GM23338 (cell line): Measurements from ENCODE around the gene ADH5. TPM values are rescaled to one million over a fixed set of nuclear protein-coding genes. Genes with fewer than 3 reads are reported as not detected.

Experiments used
- ATAC-seq: fragments of 200-7000 bp; cut with Tn5 transposase; 3 replicates; pipeline ENCODE4 v1.9.1; 2020
- DNase-seq: peaks from one replicate; pipeline ENCODE4 v3.0.0-alpha.2; 2015; ENCODE audit warnings: low spot score
- H2AFZ ChIP-seq: fragments of 200-600 bp; sonication (generic); 2 replicates; pipeline ENCODE4 v1.8.0; 2016; ENCODE audit warnings: antibody characterized with exemption, mild to moderate bottlenecking, moderate library complexity
- H3F3A ChIP-seq: fragments of 200-600 bp; sonication (generic); replicated peaks from 2 replicates; pipeline ENCODE4 v1.8.0; 2017; ENCODE audit warnings: antibody characterized with exemption, mixed run types, low read depth
- H3K27ac ChIP-seq: fragments of 200-600 bp; sonication (generic); 2 replicates; pipeline ENCODE4 v1.6.1; 2016; ENCODE audit warnings: low read depth
- H3K27me3 ChIP-seq: fragments of 200-600 bp; sonication (generic); 2 replicates; pipeline ENCODE4 v1.8.0; 2016; ENCODE audit warnings: mild to moderate bottlenecking, mixed run types, moderate library complexity; ENCODE audit not compliant: insufficient read depth
- H3K36me3 ChIP-seq: fragments of 200-600 bp; sonication (generic); 2 replicates; pipeline ENCODE4 v1.8.0; 2016; ENCODE audit warnings: mild to moderate bottlenecking; ENCODE audit not compliant: insufficient read depth
- H3K4me1 ChIP-seq: fragments of 200-600 bp; sonication (generic); 2 replicates; pipeline ENCODE4 v1.8.0; 2016; ENCODE audit warnings: mild to moderate bottlenecking, moderate library complexity; ENCODE audit not compliant: insufficient read depth
- H3K4me2 ChIP-seq: fragments of 200-600 bp; sonication (generic); 2 replicates; pipeline ENCODE4 v1.7.1; 2017; ENCODE audit warnings: mixed run types
- H3K4me3 ChIP-seq: fragments of 200-600 bp; sonication (generic); 2 replicates; pipeline ENCODE4 v1.6.1; 2016; ENCODE audit warnings: mixed run types
- H3K79me2 ChIP-seq: fragments of 200-600 bp; sonication (generic); replicated peaks from 2 replicates; pipeline ENCODE4 v1.8.0; 2017; ENCODE audit warnings: mild to moderate bottlenecking; ENCODE audit not compliant: insufficient read depth
- H3K9me2 ChIP-seq: fragments of 200-600 bp; sonication (generic); 2 replicates; pipeline ENCODE4 v1.8.0; 2017; ENCODE audit not compliant: insufficient read depth
- H4K20me1 ChIP-seq: fragments of 200-600 bp; sonication (generic); replicated peaks from 2 replicates; pipeline ENCODE4 v1.8.0; 2017; ENCODE audit warnings: mild to moderate bottlenecking; ENCODE audit not compliant: insufficient read depth
- H3K27ac Mint-ChIP-seq: 2 replicates; pipeline ENCODE4 v1.8.0; 2020; ENCODE audit warnings: inconsistent platforms, mild to moderate bottlenecking, moderate library complexity, mixed read lengths
- H3K27me3 Mint-ChIP-seq: 3 replicates; pipeline ENCODE4 v1.8.0; 2022; ENCODE audit warnings: low read depth, mild to moderate bottlenecking, moderate library complexity, mixed read lengths, inconsistent platforms; ENCODE audit not compliant: insufficient read depth, poor library complexity
- H3K36me3 Mint-ChIP-seq: 3 replicates; pipeline ENCODE4 v1.8.0; 2021; ENCODE audit warnings: low read depth, mild to moderate bottlenecking, inconsistent platforms, moderate library complexity, mixed read lengths
- H3K4me1 Mint-ChIP-seq: 3 replicates; pipeline ENCODE4 v1.8.0; 2020; ENCODE audit warnings: mild to moderate bottlenecking, inconsistent platforms, mixed read lengths
- H3K4me3 Mint-ChIP-seq: 3 replicates; pipeline ENCODE4 v1.8.0; 2021; ENCODE audit warnings: moderate library complexity, mild to moderate bottlenecking, inconsistent platforms, mixed read lengths
- H3K9me3 Mint-ChIP-seq: 3 replicates; pipeline ENCODE4 v1.8.0; 2020; ENCODE audit warnings: moderate library complexity, mild to moderate bottlenecking, inconsistent platforms, mixed read lengths
- CREB1 ChIP-seq: fragments of 250-450 bp; sonication (Bioruptor Pico); IDR thresholded peaks from 2 replicates; pipeline ENCODE4 v1.5.0; 2020; ENCODE audit warnings: low read depth, mild to moderate bottlenecking, moderate library complexity
- CTCF ChIP-seq, 2 experiments: fragments of 200-600 bp in 1 of 2; sonication (generic) in 1 of 2; conservative IDR thresholded peaks; 2 replicates each; pipeline versions ENCODE4 v1.5.1 to v1.6.1; 2016 to 2017; ENCODE audit warnings: antibody characterized with exemption in 2 of 2, low read depth in 2 of 2, mild to moderate bottlenecking in 2 of 2, moderate library complexity in 1 of 2
- NANOG ChIP-seq: IDR thresholded peaks from 2 replicates; pipeline ENCODE4 v1.6.1; 2016; ENCODE audit warnings: antibody characterized with exemption, borderline replicate concordance
- ZNF114 ChIP-seq: fragments of 250-450 bp; sonication (Bioruptor Pico); IDR thresholded peaks from 2 replicates; pipeline ENCODE4 v1.5.0; 2020; ENCODE audit warnings: mild to moderate bottlenecking, moderate library complexity
- polyA plus RNA-seq: library from polyadenylated mRNA; unstranded; fragments of >200 nt; fragmentation: Nextera tagmentation; extraction: Ambion mirVana; gene quantifications from 2 replicates; pipeline ENCODE4 v1.2.1, GENCODE V29; 2016
- total RNA-seq: library from RNA; depleted of rRNA; stranded (reverse); fragments of >200 nt; shearing (Covaris generic); gene quantifications from 2 replicates; pipeline ENCODE4 v1.2.3, GENCODE V29; 2014
- TF ChIP-seq, protein P1 (sequence below): fragments of 250-450 bp; sonication (Bioruptor Pico); IDR thresholded peaks from 2 replicates; pipeline ENCODE4 v1.5.0; 2020; ENCODE audit warnings: mild to moderate bottlenecking, moderate library complexity

The ADH5 gene
- total and polyA plus RNA-seq, 2 experiments from 2014 or later, result 224 to 250 TPM

GRCh38 chr4:99135541-99136162 is 47.1 kb upstream of the ADH5 start (continued):
- TF ChIP-seq, protein P1, sequence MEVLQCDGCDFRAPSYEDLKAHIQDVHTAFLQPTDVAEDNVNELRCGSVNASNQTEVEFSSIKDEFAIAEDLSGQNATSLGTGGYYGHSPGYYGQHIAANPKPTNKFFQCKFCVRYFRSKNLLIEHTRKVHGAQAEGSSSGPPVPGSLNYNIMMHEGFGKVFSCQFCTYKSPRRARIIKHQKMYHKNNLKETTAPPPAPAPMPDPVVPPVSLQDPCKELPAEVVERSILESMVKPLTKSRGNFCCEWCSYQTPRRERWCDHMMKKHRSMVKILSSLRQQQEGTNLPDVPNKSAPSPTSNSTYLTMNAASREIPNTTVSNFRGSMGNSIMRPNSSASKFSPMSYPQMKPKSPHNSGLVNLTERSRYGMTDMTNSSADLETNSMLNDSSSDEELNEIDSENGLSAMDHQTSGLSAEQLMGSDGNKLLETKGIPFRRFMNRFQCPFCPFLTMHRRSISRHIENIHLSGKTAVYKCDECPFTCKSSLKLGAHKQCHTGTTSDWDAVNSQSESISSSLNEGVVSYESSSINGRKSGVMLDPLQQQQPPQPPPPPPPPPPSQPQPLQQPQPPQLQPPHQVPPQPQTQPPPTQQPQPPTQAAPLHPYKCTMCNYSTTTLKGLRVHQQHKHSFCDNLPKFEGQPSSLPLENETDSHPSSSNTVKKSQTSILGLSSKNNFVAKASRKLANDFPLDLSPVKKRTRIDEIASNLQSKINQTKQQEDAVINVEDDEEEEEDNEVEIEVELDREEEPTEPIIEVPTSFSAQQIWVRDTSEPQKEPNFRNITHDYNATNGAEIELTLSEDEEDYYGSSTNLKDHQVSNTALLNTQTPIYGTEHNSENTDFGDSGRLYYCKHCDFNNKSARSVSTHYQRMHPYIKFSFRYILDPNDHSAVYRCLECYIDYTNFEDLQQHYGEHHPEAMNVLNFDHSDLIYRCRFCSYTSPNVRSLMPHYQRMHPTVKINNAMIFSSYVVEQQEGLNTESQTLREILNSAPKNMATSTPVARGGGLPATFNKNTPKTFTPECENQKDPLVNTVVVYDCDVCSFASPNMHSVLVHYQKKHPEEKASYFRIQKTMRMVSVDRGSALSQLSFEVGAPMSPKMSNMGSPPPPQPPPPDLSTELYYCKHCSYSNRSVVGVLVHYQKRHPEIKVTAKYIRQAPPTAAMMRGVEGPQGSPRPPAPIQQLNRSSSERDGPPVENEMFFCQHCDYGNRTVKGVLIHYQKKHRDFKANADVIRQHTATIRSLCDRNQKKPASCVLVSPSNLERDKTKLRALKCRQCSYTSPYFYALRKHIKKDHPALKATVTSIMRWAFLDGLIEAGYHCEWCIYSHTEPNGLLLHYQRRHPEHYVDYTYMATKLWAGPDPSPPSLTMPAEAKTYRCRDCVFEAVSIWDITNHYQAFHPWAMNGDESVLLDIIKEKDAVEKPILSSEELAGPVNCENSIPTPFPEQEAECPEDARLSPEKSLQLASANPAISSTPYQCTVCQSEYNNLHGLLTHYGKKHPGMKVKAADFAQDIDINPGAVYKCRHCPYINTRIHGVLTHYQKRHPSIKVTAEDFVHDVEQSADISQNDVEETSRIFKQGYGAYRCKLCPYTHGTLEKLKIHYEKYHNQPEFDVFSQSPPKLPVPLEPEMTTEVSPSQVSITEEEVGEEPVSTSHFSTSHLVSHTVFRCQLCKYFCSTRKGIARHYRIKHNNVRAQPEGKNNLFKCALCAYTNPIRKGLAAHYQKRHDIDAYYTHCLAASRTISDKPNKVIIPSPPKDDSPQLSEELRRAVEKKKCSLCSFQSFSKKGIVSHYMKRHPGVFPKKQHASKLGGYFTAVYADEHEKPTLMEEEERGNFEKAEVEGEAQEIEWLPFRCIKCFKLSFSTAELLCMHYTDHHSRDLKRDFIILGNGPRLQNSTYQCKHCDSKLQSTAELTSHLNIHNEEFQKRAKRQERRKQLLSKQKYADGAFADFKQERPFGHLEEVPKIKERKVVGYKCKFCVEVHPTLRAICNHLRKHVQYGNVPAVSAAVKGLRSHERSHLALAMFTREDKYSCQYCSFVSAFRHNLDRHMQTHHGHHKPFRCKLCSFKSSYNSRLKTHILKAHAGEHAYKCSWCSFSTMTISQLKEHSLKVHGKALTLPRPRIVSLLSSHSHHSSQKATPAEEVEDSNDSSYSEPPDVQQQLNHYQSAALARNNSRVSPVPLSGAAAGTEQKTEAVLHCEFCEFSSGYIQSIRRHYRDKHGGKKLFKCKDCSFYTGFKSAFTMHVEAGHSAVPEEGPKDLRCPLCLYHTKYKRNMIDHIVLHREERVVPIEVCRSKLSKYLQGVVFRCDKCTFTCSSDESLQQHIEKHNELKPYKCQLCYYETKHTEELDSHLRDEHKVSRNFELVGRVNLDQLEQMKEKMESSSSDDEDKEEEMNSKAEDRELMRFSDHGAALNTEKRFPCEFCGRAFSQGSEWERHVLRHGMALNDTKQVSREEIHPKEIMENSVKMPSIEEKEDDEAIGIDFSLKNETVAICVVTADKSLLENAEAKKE (CRISPR knock-in tag), result no peak
- TF ChIP-seq NANOG (no peak), CTCF (conservative IDR thresholded peaks at IDR 0.05; ENCODE audit: low read depth in 2 of 2) (no peak)

- Mint-ChIP-seq H3K4me3 (no peak overlapping the region), H3K4me1 (no peaks in the 10 kb centered on the region), H3K27me3 (no peaks in the 10 kb centered on the region), H3K9me3 (peaks cover 10% of the 10 kb centered on the region), H3K36me3 (peaks cover 5% of the 10 kb centered on the region; the same call in 2 of the 3 replicates), H3K27ac (no peak overlapping the region)
- Histone ChIP-seq H3K27me3 (no peaks in the 10 kb centered on the region), H3F3A (no peaks in the 10 kb centered on the region), H3K9me2 (no peaks in the 10 kb centered on the region), H3K4me2 (no peak overlapping the region), H2AFZ (no peak overlapping the region), H3K4me3 (no peak overlapping the region), H3K4me1 (no peaks in the 10 kb centered on the region), H3K79me2 (no peaks in the 10 kb centered on the region), H3K36me3 (peaks cover 9% of the 10 kb centered on the region; the same call in 1 of the 2 replicates), H4K20me1 (no peaks in the 10 kb centered on the region), H3K27ac (no peak overlapping the region)
- TF ChIP-seq CREB1 (no peak), ZNF114 (CRISPR knock-in tag) (no peak), CTCF (conservative IDR thresholded peaks at IDR 0.05; ENCODE audit: low read depth in 2 of 2) (no peak), NANOG (no peak)
- no peak for ATAC-seq
- no peak for DNase-seq
These were observed 46.0 kb upstream of the ADH5 start for GRCh38 chr4:99134586-99134985.
